Uterus (tissue), 2 donors: ENCODE results near the gene TEX29.

ENCODE experiments used
- CTCF ChIP-seq, 4 experiments: fragments of 200-600 bp in 2 of 4; fragments of 450-650 bp in 2 of 4; sonication (generic) in 2 of 4; IDR thresholded peaks; one replicate each; pipeline ENCODE4 v1.5.1; 2016 to 2019; ENCODE audit warnings: antibody characterized with exemption in 4 of 4, mild to moderate bottlenecking in 2 of 4, moderate library complexity in 1 of 4
- POLR2A ChIP-seq, 2 donors: fragments of 450-650 bp; IDR thresholded peaks; one replicate each; pipeline ENCODE4 v1.6.1; 2016; ENCODE audit warnings: antibody characterized with exemption in 2 of 2, mild to moderate bottlenecking in 1 of 2, moderate library complexity in 1 of 2

- TF ChIP-seq CTCF (IDR thresholded peaks at IDR 0.05), result no peak
- TF ChIP-seq POLR2A (IDR thresholded peaks at IDR 0.05), result no peak
Observed at GRCh38 chr13:111324736-111325135, 4.3 kb downstream of the TEX29 start.
